PC-3 (cell line): ENCODE measurements around the gene LTBP4. TPM values are rescaled to one million over a fixed set of nuclear protein-coding genes. Genes with fewer than 3 reads are reported as not detected.
"Not testable (repeated sequence)": the region's sequence is repeated elsewhere in the genome, so short reads cannot be mapped to it uniquely, and the experiment has no call there.

ENCODE experiments used
- ATAC-seq: fragments of 200-7000 bp; cut with Tn5 transposase; 2 replicates; pipeline ENCODE4 v1.9.1; 2020; ENCODE audit warnings: mild to moderate bottlenecking, moderate library complexity
- BruUV-seq: library from RNA; stranded (reverse); fragments of 400-500 nt; replicated peaks from 2 replicates; lab custom pipeline; 2021; lab: Mats Ljungman, UMichigan
- CTCF ChIA-PET: fragments of 300-600 bp; sonication (Branson Sonifier 250); formaldehyde crosslinking; loops from one replicate; lab custom pipeline; 2022; ENCODE audit warnings: antibody characterized with exemption; lab: Charles Lee
- POLR2A ChIA-PET: fragments of 300-600 bp; sonication (Branson Sonifier 250); formaldehyde crosslinking; loops from one replicate; lab custom pipeline; 2022; ENCODE audit warnings: antibody characterized with exemption; ENCODE audit not compliant: unreplicated experiment; lab: Charles Lee
- DNase-seq: peaks from one replicate; pipeline ENCODE4 v3.0.0-alpha.2; 2015
- H2AFZ ChIP-seq: fragments of 300-600 bp; sonication (generic); 2 replicates; pipeline ENCODE4 v1.6.0; 2016; ENCODE audit warnings: antibody characterized with exemption, low read length
- H3F3A ChIP-seq: fragments of 300-600 bp; sonication (generic); one replicate; pipeline ENCODE4 v1.6.0; 2017; ENCODE audit warnings: antibody characterized with exemption, low read length, control low read depth, mild to moderate bottlenecking; ENCODE audit not compliant: unreplicated experiment
- H3K27ac ChIP-seq: fragments of 300-600 bp; sonication (generic); 2 replicates; pipeline ENCODE4 v1.5.1; 2016; ENCODE audit warnings: mild to moderate bottlenecking, low read length
- H3K27me3 ChIP-seq: fragments of 300-600 bp; sonication (generic); 2 replicates; pipeline ENCODE4 v1.6.1; 2016; ENCODE audit warnings: low read length, mixed read lengths
- H3K36me3 ChIP-seq: fragments of 300-600 bp; sonication (generic); 2 replicates; pipeline ENCODE4 v1.6.1; 2016; ENCODE audit warnings: low read depth, mixed run types, low read length, mixed read lengths
- H3K4me1 ChIP-seq: fragments of 300-600 bp; sonication (generic); 2 replicates; pipeline ENCODE4 v1.5.1; 2016; ENCODE audit warnings: low read length; ENCODE audit not compliant: insufficient read depth
- H3K4me2 ChIP-seq: fragments of 300-600 bp; sonication (generic); 2 replicates; pipeline ENCODE4 v1.6.0; 2016; ENCODE audit warnings: low read length
- H3K4me3 ChIP-seq: fragments of 300-600 bp; sonication (generic); 2 replicates; pipeline ENCODE4 v1.5.1; 2016; ENCODE audit warnings: mild to moderate bottlenecking, low read length, mixed read lengths
- H3K79me2 ChIP-seq: fragments of 300-600 bp; sonication (generic); 2 replicates; pipeline ENCODE4 v1.6.1; 2017; ENCODE audit warnings: low read length, mixed read lengths
- H3K9ac ChIP-seq: fragments of 300-600 bp; sonication (generic); 2 replicates; pipeline ENCODE4 v1.6.0; 2016; ENCODE audit warnings: mild to moderate bottlenecking, low read length
- H3K9me2 ChIP-seq: fragments of 300-600 bp; sonication (generic); replicated peaks from 2 replicates; pipeline ENCODE4 v1.6.1; 2016; ENCODE audit warnings: mixed run types, low read length, mixed read lengths
- H3K9me3 ChIP-seq: fragments of 300-600 bp; sonication (generic); 2 replicates; pipeline ENCODE4 v1.6.1; 2016; ENCODE audit warnings: low read length, mixed read lengths
- H4K20me1 ChIP-seq: fragments of 300-600 bp; sonication (generic); 2 replicates; pipeline ENCODE4 v1.6.1; 2016; ENCODE audit warnings: low read length, mixed read lengths
- CTCF ChIP-seq: fragments of 300-600 bp; sonication (generic); conservative IDR thresholded peaks from 2 replicates; pipeline ENCODE4 v1.5.1; 2017; ENCODE audit warnings: antibody characterized with exemption, low read depth, mild to moderate bottlenecking, low read length
- EZH2 ChIP-seq: fragments of 300-600 bp; sonication (generic); IDR thresholded peaks from one replicate; pipeline ENCODE4 v1.6.1; 2017; ENCODE audit warnings: antibody characterized with exemption, mild to moderate bottlenecking, low read length; ENCODE audit not compliant: unreplicated experiment
- EZH2phosphoT487 ChIP-seq: fragments of 300-600 bp; sonication (generic); IDR thresholded peaks from 2 replicates; pipeline ENCODE4 v1.6.1; 2018; ENCODE audit warnings: mild to moderate bottlenecking, antibody characterized with exemption, low read length, borderline replicate concordance
- intact Hi-C: fragments of 100-400 bp; cut with micrococcal nuclease; formaldehyde crosslinking; loops from 2 replicates; pipeline ENCODE4 v1.9.0; 2023
- total RNA-seq: library from RNA; depleted of rRNA; stranded (reverse); fragments of >200 nt; gene quantifications from 2 replicates; pipeline ENCODE4 v1.2.3, GENCODE V29; 2014

The LTBP4 gene
- total RNA-seq, 1 experiment from 2014 or later, result 8.9 TPM

GRCh38 chr19:40621966-40622772 is 21.0 kb downstream of the LTBP4 start:
- no peaks in the 10 kb centered on the region for H3F3A ChIP-seq
- H4K20me1 ChIP-seq, result no peaks in the 10 kb centered on the region
- H3K79me2 ChIP-seq, result no peaks in the 10 kb centered on the region
- no peaks in the 10 kb centered on the region for H3K9me2 ChIP-seq
- H3K4me3 ChIP-seq, result no peak overlapping the region
- no peaks in the 10 kb centered on the region for H3K4me1 ChIP-seq
- CTCF ChIA-PET, result no interaction called here
- H3K36me3 ChIP-seq, result no peaks in the 10 kb centered on the region
- H3K4me2 ChIP-seq, result no peak overlapping the region
- POLR2A ChIA-PET, result no interaction called here
- H3K9ac ChIP-seq, result no peak overlapping the region
- TF ChIP-seq EZH2phosphoT487 (no peak), EZH2 (no peak), CTCF (no peak)
- no peaks in the 10 kb centered on the region for H3K9me3 ChIP-seq
- ATAC-seq (no peak), DNase-seq (no peak)
- no peak overlapping the region for H3K27ac ChIP-seq
- no peak overlapping the region for H2AFZ ChIP-seq
- H3K27me3 ChIP-seq, result no peaks in the 10 kb centered on the region
- intact Hi-C loops, result no loop called here
- no TSS peak for BruUV-seq

DNA sequence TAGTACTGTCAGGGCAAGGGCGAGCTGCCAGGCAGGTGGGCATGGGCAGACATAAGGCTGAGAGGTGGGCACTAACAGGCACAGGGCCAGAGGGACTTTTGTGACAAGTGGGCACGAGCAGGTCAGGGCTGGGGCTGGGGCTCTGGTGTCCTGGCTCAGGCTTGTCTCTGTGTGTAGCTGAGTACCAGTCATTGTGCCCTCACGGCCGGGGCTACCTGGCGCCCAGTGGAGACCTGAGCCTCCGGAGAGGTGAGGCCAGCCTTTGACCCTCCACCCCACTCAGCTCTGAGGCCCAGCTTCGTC is 21.6 kb downstream of the LTBP4 start:
- TF ChIP-seq EZH2 (no peak), CTCF (no peak)
- Histone ChIP-seq H3K36me3 (no peaks in the 10 kb centered on the region), H4K20me1 (no peaks in the 10 kb centered on the region), H3K9ac (no peak overlapping the region), H3K9me3 (no peaks in the 10 kb centered on the region), H3K4me3 (no peak overlapping the region), H3K27me3 (no peaks in the 10 kb centered on the region), H2AFZ (no peak overlapping the region), H3K4me2 (no peak overlapping the region), H3F3A (no peaks in the 10 kb centered on the region), H3K79me2 (no peaks in the 10 kb centered on the region), H3K27ac (no peak overlapping the region), H3K9me2 (no peaks in the 10 kb centered on the region), H3K4me1 (no peaks in the 10 kb centered on the region)
- ATAC-seq (no peak), DNase-seq (no peak)
- ChIA-PET CTCF (no interaction called here), POLR2A (no interaction called here)
- BruUV-seq, result no TSS peak
- intact Hi-C loops, result no loop called here

DNA sequence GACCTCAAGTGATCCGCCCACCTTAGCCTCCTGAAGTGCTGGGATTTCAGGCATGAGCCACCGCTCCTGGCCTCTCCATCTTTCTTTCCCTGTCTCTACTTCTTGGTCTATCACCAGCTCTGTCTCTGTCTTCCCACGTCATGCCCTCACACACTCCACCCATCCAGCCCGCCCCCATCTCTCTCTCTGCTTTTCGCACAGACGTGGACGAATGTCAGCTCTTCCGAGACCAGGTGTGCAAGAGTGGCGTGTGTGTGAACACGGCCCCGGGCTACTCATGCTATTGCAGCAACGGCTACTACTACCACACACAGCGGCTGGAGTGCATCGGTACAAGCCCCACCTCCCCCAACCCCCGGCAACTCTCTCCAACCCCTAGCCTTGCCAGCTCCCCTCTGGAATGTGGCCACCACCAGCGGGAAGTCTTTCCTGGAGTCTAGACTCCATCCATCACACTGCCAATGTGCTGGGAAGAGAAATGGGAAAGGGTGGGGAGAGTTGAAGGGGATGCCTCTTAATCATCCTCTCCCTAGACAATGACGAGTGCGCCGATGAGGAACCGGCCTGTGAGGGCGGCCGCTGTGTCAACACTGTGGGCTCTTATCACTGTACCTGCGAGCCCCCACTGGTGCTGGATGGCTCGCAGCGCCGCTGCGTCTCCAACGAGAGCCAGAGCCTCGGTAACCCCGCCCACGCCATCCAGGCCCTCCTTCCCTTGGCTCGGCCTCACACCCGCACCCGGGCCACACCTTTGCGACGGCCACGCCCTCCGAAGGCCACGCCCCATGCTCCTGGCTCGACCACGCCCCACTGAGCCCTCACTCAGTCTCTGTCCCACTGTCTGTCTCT is 22.5 kb downstream of the LTBP4 start:
- no peaks in the 10 kb centered on the region for H3K36me3 ChIP-seq
- no peak overlapping the region for H3K9ac ChIP-seq
- no peaks in the 10 kb centered on the region for H3K79me2 ChIP-seq
- TF ChIP-seq EZH2, result no peak
- TF ChIP-seq CTCF, result no peak
- TF ChIP-seq EZH2phosphoT487, result no peak
- ATAC-seq (peak; percentile 96), DNase-seq (peak; percentile 85)
- POLR2A ChIA-PET, result no interaction called here
- no peak overlapping the region for H3K4me3 ChIP-seq
- no peak overlapping the region for H3K27ac ChIP-seq
- H3K9me3 ChIP-seq, result no peaks in the 10 kb centered on the region
- H4K20me1 ChIP-seq, result no peaks in the 10 kb centered on the region
- intact Hi-C loops, result no loop called here
- no peaks in the 10 kb centered on the region for H3K4me1 ChIP-seq
- no TSS peak for BruUV-seq
- no peaks in the 10 kb centered on the region for H3K9me2 ChIP-seq
- peak overlapping the region; percentile 50; the same call in 1 of the 2 replicates for H2AFZ ChIP-seq
- CTCF ChIA-PET, result no interaction called here
- no peaks in the 10 kb centered on the region for H3F3A ChIP-seq
- H3K4me2 ChIP-seq, result peak overlapping the region; percentile 67
- no peaks in the 10 kb centered on the region for H3K27me3 ChIP-seq

DNA sequence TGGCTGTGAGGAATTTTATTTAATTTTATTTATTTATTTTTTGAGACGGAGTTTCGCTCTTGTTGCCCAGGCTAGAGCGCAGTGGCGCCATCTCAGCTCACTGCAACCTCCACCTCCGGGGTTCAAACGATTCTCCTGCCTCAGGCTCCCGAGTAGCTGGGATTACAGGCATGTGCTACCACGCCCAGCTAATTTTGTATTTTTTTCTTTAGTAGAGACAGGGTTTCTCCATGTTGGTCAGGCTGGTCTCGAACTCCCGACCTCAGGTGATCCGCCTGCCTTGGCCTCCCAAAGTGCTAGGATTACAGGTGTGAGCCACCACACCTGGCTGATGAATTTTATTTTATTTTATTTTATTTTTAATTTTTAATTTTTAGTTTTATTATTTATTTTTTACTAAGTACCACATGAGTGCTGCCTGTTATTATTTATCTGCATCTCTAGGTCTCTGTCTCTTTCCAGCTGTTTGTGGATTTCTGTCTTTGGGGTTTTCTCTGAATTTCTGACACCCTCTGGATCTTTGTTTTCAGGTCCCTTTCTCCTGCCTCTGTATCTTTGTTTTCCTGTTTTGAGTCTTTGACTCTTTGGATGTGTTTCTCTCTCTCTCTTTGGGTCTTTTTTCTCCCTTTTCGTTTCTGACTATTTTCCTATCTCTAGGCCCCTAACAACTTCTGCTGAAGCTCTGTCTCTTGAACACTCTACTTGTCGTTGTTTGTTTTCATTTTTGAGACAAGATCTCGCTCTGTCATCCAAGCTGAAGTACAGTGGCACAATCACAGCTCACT is 23.4 kb downstream of the LTBP4 start:
- H3K79me2 ChIP-seq, H4K20me1 ChIP-seq, H3K27ac ChIP-seq, CTCF ChIA-PET, H2AFZ ChIP-seq, H3K36me3 ChIP-seq, H3F3A ChIP-seq, H3K27me3 ChIP-seq, H3K9me3 ChIP-seq, H3K4me1 ChIP-seq, H3K9ac ChIP-seq, ATAC-seq, H3K9me2 ChIP-seq, H3K4me3 ChIP-seq, intact Hi-C loops, POLR2A ChIA-PET, BruUV-seq, DNase-seq: not testable (repeated sequence)
- H3K4me2 ChIP-seq, result 0 out of 2 replicates have a peak overlapping the region, but pooled peaks have one; percentile 67
